Astrocyte (in vitro differentiated cells and primary cell): ENCODE results near the gene ECI2. TPM values are rescaled to one million over a fixed set of nuclear protein-coding genes. Genes with fewer than 3 reads are reported as not detected.

Source experiments
- DNase-seq: peaks from one replicate; pipeline ENCODE4 v3.0.0-alpha.2; 2010; ENCODE audit warnings: low read depth
- FAIRE-seq: peaks from 2 replicates; lab custom pipeline; 2011; peaks lifted over from hg19 to GRCh38; lab: Jason Lieb, UNC
- H2AFZ ChIP-seq: 2 replicates; pipeline ENCODE4 v1.6.0; 2012; ENCODE audit warnings: low read depth, low read length, inconsistent platforms
- H3K27ac ChIP-seq: 2 replicates; pipeline ENCODE4 v1.5.1; 2011; ENCODE audit warnings: low read depth, low read length, inconsistent platforms
- H3K27me3 ChIP-seq: 2 replicates; pipeline ENCODE4 v1.6.0; 2011; ENCODE audit warnings: low read length, inconsistent platforms; ENCODE audit not compliant: insufficient read depth
- H3K36me3 ChIP-seq: 2 replicates; pipeline ENCODE4 v1.5.1; 2011; ENCODE audit warnings: low read length, inconsistent platforms; ENCODE audit not compliant: insufficient read depth
- H3K4me1 ChIP-seq: 2 replicates; pipeline ENCODE4 v1.5.1; 2011; ENCODE audit warnings: low read length, inconsistent platforms; ENCODE audit not compliant: insufficient read depth
- H3K4me2 ChIP-seq: 2 replicates; pipeline ENCODE4 v1.6.0; 2012; ENCODE audit warnings: low read length, inconsistent platforms
- H3K4me3 ChIP-seq: 2 replicates; pipeline ENCODE4 v1.5.1; 2011; ENCODE audit warnings: low read depth, mild to moderate bottlenecking, low read length, inconsistent platforms; ENCODE audit not compliant: insufficient read depth
- H3K79me2 ChIP-seq: 2 replicates; pipeline ENCODE4 v1.6.0; 2012; ENCODE audit warnings: mild to moderate bottlenecking, low read length, inconsistent platforms; ENCODE audit not compliant: insufficient read depth
- H3K9ac ChIP-seq: 2 replicates; pipeline ENCODE4 v1.6.0; 2012; ENCODE audit warnings: mild to moderate bottlenecking, low read length, inconsistent platforms
- H3K9me3 ChIP-seq: 2 replicates; pipeline ENCODE4 v1.5.1; 2012; ENCODE audit warnings: low read depth, mild to moderate bottlenecking, low read length, inconsistent platforms; ENCODE audit not compliant: insufficient read depth
- H4K20me1 ChIP-seq: 2 replicates; pipeline ENCODE4 v1.6.0; 2012; ENCODE audit warnings: low read length, inconsistent platforms; ENCODE audit not compliant: insufficient read depth
- H3K27ac Mint-ChIP-seq: one replicate; pipeline ENCODE4 v1.8.0; 2021; ENCODE audit warnings: mild to moderate bottlenecking, mixed read lengths; ENCODE audit not compliant: unreplicated experiment
- H3K27me3 Mint-ChIP-seq: one replicate; pipeline ENCODE4 v1.8.0; 2021; ENCODE audit warnings: low read depth, mixed read lengths; ENCODE audit not compliant: unreplicated experiment
- H3K36me3 Mint-ChIP-seq: one replicate; pipeline ENCODE4 v1.8.0; 2021; ENCODE audit warnings: low read depth, mixed read lengths; ENCODE audit not compliant: unreplicated experiment
- H3K4me1 Mint-ChIP-seq: one replicate; pipeline ENCODE4 v1.8.0; 2021; ENCODE audit warnings: low read depth, mixed read lengths; ENCODE audit not compliant: unreplicated experiment
- H3K4me3 Mint-ChIP-seq: one replicate; pipeline ENCODE4 v1.8.0; 2021; ENCODE audit warnings: mild to moderate bottlenecking, moderate library complexity, mixed read lengths; ENCODE audit not compliant: unreplicated experiment
- H3K9me3 Mint-ChIP-seq: one replicate; pipeline ENCODE4 v1.8.0; 2021; ENCODE audit warnings: mild to moderate bottlenecking, mixed read lengths; ENCODE audit not compliant: unreplicated experiment
- EZH2 ChIP-seq: IDR thresholded peaks from 2 replicates; pipeline ENCODE4 v1.6.1; 2012; ENCODE audit warnings: mild to moderate bottlenecking, low read length, inconsistent platforms; ENCODE audit not compliant: insufficient read depth
- total RNA-seq: library from RNA; stranded (reverse); gene quantifications from 2 replicates; pipeline ENCODE4 v1.2.1, GENCODE V29; 2021
- TF ChIP-seq, protein P1 (sequence below): IDR thresholded peaks from 2 replicates; pipeline ENCODE4 v1.5.1; 2011; ENCODE audit warnings: low read depth, mild to moderate bottlenecking, inconsistent platforms, low read length, moderate library complexity; ENCODE audit not compliant: insufficient read depth

The ECI2 gene
- total RNA-seq, 1 donor from 2014 or later = 52.5 TPM

DNA sequence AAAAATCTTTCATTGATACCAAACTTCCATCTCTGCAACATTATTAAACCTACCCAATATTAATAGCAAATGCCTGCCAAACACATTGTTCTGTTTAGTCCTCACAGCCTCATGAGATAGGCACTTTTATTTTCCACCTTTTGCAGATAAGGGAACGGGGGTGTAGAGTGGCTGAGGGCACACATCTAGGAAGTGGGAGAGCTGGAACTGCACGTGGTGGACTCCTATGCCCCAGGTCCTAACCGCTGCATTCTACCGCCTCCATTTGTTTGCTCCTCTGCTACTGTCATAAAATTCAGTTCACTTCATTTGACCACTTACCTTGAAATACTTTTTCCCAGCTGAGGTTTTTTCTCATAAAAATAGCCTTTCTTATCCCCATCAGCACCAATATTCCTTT, 64.0 kb downstream of the ECI2 start:
- no peaks in the 10 kb centered on the region for H4K20me1 ChIP-seq
- H3K79me2 ChIP-seq = no peaks in the 10 kb centered on the region
- DNase-seq = no peak
- TF ChIP-seq, protein P1, sequence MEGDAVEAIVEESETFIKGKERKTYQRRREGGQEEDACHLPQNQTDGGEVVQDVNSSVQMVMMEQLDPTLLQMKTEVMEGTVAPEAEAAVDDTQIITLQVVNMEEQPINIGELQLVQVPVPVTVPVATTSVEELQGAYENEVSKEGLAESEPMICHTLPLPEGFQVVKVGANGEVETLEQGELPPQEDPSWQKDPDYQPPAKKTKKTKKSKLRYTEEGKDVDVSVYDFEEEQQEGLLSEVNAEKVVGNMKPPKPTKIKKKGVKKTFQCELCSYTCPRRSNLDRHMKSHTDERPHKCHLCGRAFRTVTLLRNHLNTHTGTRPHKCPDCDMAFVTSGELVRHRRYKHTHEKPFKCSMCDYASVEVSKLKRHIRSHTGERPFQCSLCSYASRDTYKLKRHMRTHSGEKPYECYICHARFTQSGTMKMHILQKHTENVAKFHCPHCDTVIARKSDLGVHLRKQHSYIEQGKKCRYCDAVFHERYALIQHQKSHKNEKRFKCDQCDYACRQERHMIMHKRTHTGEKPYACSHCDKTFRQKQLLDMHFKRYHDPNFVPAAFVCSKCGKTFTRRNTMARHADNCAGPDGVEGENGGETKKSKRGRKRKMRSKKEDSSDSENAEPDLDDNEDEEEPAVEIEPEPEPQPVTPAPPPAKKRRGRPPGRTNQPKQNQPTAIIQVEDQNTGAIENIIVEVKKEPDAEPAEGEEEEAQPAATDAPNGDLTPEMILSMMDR = no peak
- no peaks in the 10 kb centered on the region for H3K9me3 ChIP-seq
- no peak overlapping the region for H3K4me3 ChIP-seq
- Mint-ChIP-seq H3K36me3 (no peaks in the 10 kb centered on the region), H3K4me1 (peaks cover 6% of the 10 kb centered on the region), H3K4me3 (no peak overlapping the region), H3K9me3 (no peaks in the 10 kb centered on the region), H3K27me3 (no peaks in the 10 kb centered on the region), H3K27ac (no peak overlapping the region)
- no peaks in the 10 kb centered on the region for H3K27me3 ChIP-seq
- no peak overlapping the region for H2AFZ ChIP-seq
- no peak overlapping the region for H3K4me2 ChIP-seq
- H3K27ac ChIP-seq = no peak overlapping the region
- no peak for FAIRE-seq
- no peak overlapping the region for H3K9ac ChIP-seq
- H3K4me1 ChIP-seq = no peaks in the 10 kb centered on the region
- H3K36me3 ChIP-seq = no peaks in the 10 kb centered on the region

DNA sequence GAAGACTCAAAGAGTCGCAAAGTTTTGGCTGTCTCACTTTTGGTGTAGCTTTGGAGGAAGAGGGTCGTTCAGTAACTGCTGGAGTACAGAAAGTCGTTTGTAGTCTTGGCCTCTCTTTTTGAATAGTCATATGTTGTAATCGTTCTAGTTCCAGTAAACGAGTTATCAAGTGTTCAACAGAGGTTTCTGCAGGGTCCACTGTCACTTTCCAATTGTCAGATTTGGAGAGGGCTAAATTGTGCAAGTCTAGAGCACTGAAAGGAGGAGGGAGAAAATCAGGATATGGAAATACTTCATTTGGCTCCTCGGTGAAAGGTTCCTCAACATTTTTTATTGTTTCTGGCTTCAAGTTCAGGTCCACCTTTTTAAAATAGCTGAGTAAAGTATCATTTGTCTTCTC, 66.2 kb downstream of the ECI2 start:
- no peaks in the 10 kb centered on the region for H3K79me2 ChIP-seq
- H3K4me1 ChIP-seq = no peaks in the 10 kb centered on the region
- no peak overlapping the region for H3K9ac ChIP-seq
- peaks cover 13% of the 10 kb centered on the region for H3K36me3 ChIP-seq
- no peaks in the 10 kb centered on the region for H3K27me3 Mint-ChIP-seq
- H3K9me3 Mint-ChIP-seq = peaks cover 2% of the 10 kb centered on the region
- no peak overlapping the region for H3K4me3 ChIP-seq
- no peaks in the 10 kb centered on the region for H3K27me3 ChIP-seq
- H3K4me3 Mint-ChIP-seq = no peak overlapping the region
- no peak overlapping the region for H3K4me2 ChIP-seq
- H2AFZ ChIP-seq = no peak overlapping the region
- peaks cover 10% of the 10 kb centered on the region for H3K36me3 Mint-ChIP-seq
- H3K27ac ChIP-seq = no peak overlapping the region
- TF ChIP-seq, protein P1 = no peak
- no peak for TF ChIP-seq EZH2
- H3K4me1 Mint-ChIP-seq = peaks cover 6% of the 10 kb centered on the region
- no peaks in the 10 kb centered on the region for H4K20me1 ChIP-seq
- no peak for FAIRE-seq
- H3K9me3 ChIP-seq = no peaks in the 10 kb centered on the region
- H3K27ac Mint-ChIP-seq = no peak overlapping the region
- no peak for DNase-seq

DNA sequence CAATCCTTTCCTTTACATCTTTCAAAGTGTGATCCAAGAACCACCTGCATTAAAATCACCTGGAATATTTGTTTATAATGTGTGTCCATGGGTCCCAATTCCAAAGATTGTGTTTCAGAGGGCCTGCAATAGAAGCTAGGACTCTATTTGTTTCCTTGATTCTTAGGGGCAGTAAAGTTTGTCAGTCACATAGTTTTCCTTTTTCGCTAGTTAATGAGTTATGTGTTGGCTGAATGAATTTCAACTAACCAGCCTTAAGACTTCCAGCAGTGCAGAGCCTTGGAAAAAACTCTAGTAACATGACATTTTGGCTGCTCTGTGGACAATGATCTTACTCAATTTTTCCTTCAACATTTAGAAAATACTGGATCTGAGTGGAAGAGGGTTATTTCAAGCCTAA, 67.7 kb downstream of the ECI2 start:
- H3K4me1 Mint-ChIP-seq = peaks cover 9% of the 10 kb centered on the region
- no peaks in the 10 kb centered on the region for H3K27me3 Mint-ChIP-seq
- Histone ChIP-seq H3K4me3 (no peak overlapping the region), H3K9me3 (no peaks in the 10 kb centered on the region), H3K4me2 (no peak overlapping the region), H4K20me1 (no peaks in the 10 kb centered on the region), H3K4me1 (no peaks in the 10 kb centered on the region), H3K9ac (no peak overlapping the region), H3K27ac (no peak overlapping the region), H3K27me3 (no peaks in the 10 kb centered on the region), H3K36me3 (peaks cover 21% of the 10 kb centered on the region), H2AFZ (no peak overlapping the region), H3K79me2 (no peaks in the 10 kb centered on the region)
- no peak overlapping the region for H3K27ac Mint-ChIP-seq
- no peak for DNase-seq
- no peak for TF ChIP-seq EZH2
- TF ChIP-seq, protein P1 = no peak
- H3K4me3 Mint-ChIP-seq = no peak overlapping the region
- peaks cover 10% of the 10 kb centered on the region for H3K36me3 Mint-ChIP-seq
- peaks cover 2% of the 10 kb centered on the region for H3K9me3 Mint-ChIP-seq
- no peak for FAIRE-seq
